Measurements from ENCODE around the gene NTN1. TPM values are rescaled to one million over a fixed set of nuclear protein-coding genes. Genes with fewer than 3 reads are reported as not detected.

NTN1 gene
- total RNA-seq, 1 experiment from 2014 or later, result 1.2 TPM

- H3K4me1 Mint-ChIP-seq, result peaks cover 22 to 25% of the 10 kb centered on the region in 2 experiments
- DNase-seq, result peak; percentile 87
- Histone ChIP-seq H3K9ac (ENCODE audit: extremely low read depth, insufficient read length, low read length) (no peak overlapping the region), H2AFZ (ENCODE audit: low read length) (no peak overlapping the region), H3K14ac (ENCODE audit: insufficient read depth, low read length) (no peak overlapping the region), H3T11ph (ENCODE audit: low read length) (no peak overlapping the region), H3K23ac (ENCODE audit: insufficient read length, low read depth, low read length) (no peak overlapping the region), H3K27me3 (ENCODE audit: insufficient read depth, low read length) (peaks cover 16% of the 10 kb centered on the region), H2BK20ac (ENCODE audit: low read depth, low read length, poor library complexity, severe bottlenecking) (no peak overlapping the region), H3K23me2 (ENCODE audit: insufficient read length, low read depth, low read length, poor library complexity, severe bottlenecking) (peaks cover 5% of the 10 kb centered on the region), H3K27ac (ENCODE audit: insufficient read length, low read depth, low read length) (no peak overlapping the region), H4K5ac (ENCODE audit: insufficient read length, low read depth, low read length) (no peak overlapping the region), H4K20me1 (ENCODE audit: control insufficient read depth, insufficient read depth, insufficient read length) (no peaks in the 10 kb centered on the region), H3K56ac (ENCODE audit: insufficient read length, low read depth, low read length) (no peak overlapping the region), H3K18ac (ENCODE audit: insufficient read length, low read depth, low read length) (no peak overlapping the region), H3K4me2 (ENCODE audit: insufficient read depth, insufficient read length, low read length) (no peak overlapping the region), H2BK12ac (ENCODE audit: insufficient read length, low read depth, low read length) (no peak overlapping the region), H2BK15ac (ENCODE audit: low read depth, low read length) (no peak overlapping the region), H3K4me1 (ENCODE audit: insufficient read depth, low read length) (no peaks in the 10 kb centered on the region), H2BK5ac (ENCODE audit: insufficient read length, low read length) (no peak overlapping the region), H4K8ac (replicated peaks; ENCODE audit: insufficient read length, low read depth, low read length) (no peak overlapping the region), H4K91ac (ENCODE audit: insufficient read length, low read depth, low read length) (no peak overlapping the region), H3K79me2 (ENCODE audit: insufficient read depth, low read length) (no peaks in the 10 kb centered on the region), H2BK120ac (ENCODE audit: low read depth, low read length, poor library complexity, severe bottlenecking) (no peak overlapping the region), H3K4ac (ENCODE audit: low read depth, low read length) (no peak overlapping the region), H3K9me3 (ENCODE audit: control insufficient read depth, low read depth, low read length) (no peaks in the 10 kb centered on the region), H3K79me1 (ENCODE audit: insufficient read depth, low read depth, low read length, poor library complexity, severe bottlenecking) (no peaks in the 10 kb centered on the region), H2AK5ac (ENCODE audit: insufficient read length, low read length) (no peak overlapping the region)
- TF ChIP-seq, protein P1, sequence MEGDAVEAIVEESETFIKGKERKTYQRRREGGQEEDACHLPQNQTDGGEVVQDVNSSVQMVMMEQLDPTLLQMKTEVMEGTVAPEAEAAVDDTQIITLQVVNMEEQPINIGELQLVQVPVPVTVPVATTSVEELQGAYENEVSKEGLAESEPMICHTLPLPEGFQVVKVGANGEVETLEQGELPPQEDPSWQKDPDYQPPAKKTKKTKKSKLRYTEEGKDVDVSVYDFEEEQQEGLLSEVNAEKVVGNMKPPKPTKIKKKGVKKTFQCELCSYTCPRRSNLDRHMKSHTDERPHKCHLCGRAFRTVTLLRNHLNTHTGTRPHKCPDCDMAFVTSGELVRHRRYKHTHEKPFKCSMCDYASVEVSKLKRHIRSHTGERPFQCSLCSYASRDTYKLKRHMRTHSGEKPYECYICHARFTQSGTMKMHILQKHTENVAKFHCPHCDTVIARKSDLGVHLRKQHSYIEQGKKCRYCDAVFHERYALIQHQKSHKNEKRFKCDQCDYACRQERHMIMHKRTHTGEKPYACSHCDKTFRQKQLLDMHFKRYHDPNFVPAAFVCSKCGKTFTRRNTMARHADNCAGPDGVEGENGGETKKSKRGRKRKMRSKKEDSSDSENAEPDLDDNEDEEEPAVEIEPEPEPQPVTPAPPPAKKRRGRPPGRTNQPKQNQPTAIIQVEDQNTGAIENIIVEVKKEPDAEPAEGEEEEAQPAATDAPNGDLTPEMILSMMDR (conservative IDR thresholded peaks at IDR 0.05), result peak; percentile 97
- H3K36me3 Mint-ChIP-seq (ENCODE audit: insufficient read depth in 1 of 3, low read depth in 3 of 3), result no peaks in the 10 kb centered on the region; a peak in 1 of 7 replicates
- no peaks in the 10 kb centered on the region; a peak in 2 of 5 replicates for H3K9me3 Mint-ChIP-seq
- H3K27me3 Mint-ChIP-seq (ENCODE audit: low read depth), result peaks cover 56% of the 10 kb centered on the region
- WGBS (ENCODE audit: extremely low coverage, insufficient read length, low lambda C conversion rate), result no CpG with 5 or more reads among the region's 9 CpGs
- no peak overlapping the region for H3K4me3 Mint-ChIP-seq
- H3K27ac Mint-ChIP-seq, result no peak overlapping the region
Observed at GRCh38 chr17:8997994-8998628, 23.2 kb upstream of the NTN1 start.
